PC-9 (cell line): Measurements from ENCODE around the gene NUB1.

Experiments
- CTCF ChIP-seq: fragments of 200-600 bp; sonication (generic); conservative IDR thresholded peaks from 2 replicates; pipeline ENCODE4 v1.6.1; 2017; ENCODE audit warnings: mixed run types, antibody characterized with exemption, mild to moderate bottlenecking, moderate library complexity
- EZH2 ChIP-seq: fragments of 200-600 bp; sonication (generic); IDR thresholded peaks from 2 replicates; pipeline ENCODE4 v1.8.0; 2017; ENCODE audit warnings: antibody characterized with exemption, low read depth

DNA sequence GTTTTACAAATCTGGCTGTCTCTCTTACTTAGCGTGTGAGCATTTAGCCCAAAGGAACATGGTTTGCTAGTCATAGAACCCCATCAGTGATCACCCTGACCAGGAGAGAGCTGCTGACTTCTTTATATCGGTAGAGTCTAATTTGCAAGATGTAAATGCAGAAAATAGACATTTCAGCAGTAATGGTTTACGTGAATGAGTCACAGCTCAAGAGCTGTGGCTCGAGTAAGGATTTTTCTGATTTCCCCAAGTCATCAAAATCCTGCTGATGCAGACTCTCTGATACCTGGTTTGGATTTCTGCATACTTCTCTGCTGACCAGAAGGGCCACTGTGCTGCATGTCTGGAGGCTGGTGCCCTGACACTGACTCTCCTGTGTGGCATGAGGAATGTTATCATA, 25.7 kb downstream of the NUB1 start:
- TF ChIP-seq CTCF (no peak), EZH2 (no peak)
